ENCODE measurements around the gene PDE8B.
"Not testable (repeated sequence)": the region's sequence is repeated elsewhere in the genome, so short reads cannot be mapped to it uniquely, and the experiment has no call there.

The PDE8B gene

DNA sequence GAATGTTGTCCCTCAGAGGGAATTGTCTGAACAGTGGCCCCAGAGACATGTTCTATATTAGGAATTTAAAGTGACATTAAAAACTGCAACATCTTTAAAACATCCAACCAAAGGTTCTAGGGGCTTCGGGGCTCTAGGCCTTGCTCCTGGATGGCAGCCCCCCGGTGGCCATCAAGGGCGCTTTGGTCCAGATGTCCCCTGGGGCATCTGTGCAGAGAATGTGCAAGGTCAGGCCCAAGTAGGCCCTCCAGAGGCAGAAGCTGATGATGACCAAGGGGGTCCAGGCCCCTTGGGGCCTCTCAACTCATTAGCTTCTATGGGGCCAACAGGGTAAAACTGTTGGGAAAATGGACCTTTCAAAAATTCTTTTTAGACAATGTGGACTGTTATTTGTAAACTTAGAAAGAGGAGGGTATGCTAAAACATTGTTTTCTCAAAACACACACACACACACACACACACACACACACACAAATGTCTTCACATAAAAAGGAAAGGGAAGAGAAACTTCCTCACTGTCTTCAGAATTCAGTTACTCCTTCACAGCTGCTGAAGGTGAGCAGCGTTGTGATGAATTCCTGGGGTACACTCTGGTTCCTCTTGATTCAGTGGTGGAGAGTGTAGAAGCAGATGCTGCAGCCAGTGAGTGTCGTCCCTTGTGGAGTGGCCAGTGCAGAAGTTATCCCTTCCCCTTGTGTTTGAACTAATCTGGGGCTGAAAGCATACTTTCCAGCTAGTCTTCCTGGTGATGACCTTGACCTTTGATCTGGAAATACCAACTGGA is 156.4 kb downstream of the PDE8B start:
- no peak for DNase-seq

DNA sequence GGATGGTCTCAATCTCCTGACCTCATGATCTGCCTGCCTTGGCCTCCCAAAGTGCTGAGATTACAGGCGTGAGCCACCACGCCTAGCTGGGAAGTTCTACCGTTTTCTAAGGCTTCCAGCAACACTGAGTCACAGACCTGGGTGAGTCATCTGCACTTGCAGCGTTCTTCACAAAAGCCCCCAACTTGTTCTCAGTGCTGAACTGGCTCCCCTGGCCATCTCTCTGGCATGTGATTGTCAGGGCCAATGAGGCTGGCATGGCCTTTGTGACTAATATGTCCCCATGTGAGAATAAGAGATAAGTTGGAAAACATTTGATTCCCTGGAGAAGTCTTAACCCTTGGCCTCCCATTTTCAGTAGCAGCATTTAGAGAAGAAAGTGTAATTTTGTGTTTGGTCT is 157.3 kb downstream of the PDE8B start:
- no peak for DNase-seq

DNA sequence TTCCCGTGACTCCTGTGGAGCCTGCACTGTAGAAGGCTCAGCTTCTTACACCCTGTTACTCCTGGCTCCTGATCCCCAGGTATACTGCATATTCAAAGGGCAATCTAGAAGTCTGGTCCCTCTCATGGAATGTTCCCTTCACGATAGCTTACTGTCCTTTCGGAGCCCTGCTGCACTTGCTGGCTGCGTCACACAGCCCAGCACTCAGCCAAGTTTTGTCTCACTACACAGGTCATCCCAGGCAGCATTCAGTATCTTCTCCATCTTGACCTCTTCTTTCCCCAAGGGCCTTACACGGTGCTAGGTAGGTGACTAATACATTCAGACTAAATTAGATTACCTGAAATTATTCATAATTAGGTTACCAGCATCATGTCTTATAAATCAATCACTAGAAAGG is 157.9 kb downstream of the PDE8B start:
- no peak for DNase-seq

DNA sequence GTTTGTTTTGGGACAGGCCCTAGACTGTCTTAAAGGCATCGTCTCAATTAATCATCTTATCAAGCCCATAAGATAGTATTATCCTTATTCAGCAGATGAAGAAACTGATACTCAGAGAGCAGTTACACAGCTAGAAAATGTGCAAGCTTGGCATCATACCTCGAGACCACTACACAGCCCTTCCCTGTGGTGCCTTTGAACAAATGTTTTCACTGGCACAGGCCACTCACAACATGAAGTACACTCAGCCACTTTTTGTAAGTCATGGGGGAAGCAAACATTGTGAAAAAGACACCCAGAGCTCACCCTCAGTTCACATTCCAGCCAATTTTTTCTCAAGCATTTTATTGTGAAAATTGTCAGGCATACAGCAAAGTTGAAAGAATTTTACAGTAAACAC is 159.1 kb downstream of the PDE8B start:
- DNase-seq: no peak

DNA sequence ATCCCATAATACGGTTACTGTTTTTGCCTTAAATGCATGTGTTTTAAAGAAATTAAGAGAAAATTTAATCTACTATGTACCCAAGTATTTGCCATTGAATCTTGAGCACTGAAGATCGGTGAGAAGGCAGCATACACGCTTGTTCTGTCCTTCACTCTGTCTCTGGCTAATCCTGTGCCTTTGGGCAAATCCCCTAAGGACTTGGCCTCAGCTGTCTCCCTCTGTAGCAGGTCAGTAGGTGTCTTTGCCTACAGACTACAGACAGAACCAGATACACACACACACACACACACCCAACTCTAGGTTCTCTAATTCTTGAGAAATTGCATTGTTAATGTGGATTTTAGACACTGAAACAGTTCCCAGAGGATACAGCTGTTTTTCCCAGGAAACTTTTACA is 164.2 kb downstream of the PDE8B start:
- no peak for DNase-seq

DNA sequence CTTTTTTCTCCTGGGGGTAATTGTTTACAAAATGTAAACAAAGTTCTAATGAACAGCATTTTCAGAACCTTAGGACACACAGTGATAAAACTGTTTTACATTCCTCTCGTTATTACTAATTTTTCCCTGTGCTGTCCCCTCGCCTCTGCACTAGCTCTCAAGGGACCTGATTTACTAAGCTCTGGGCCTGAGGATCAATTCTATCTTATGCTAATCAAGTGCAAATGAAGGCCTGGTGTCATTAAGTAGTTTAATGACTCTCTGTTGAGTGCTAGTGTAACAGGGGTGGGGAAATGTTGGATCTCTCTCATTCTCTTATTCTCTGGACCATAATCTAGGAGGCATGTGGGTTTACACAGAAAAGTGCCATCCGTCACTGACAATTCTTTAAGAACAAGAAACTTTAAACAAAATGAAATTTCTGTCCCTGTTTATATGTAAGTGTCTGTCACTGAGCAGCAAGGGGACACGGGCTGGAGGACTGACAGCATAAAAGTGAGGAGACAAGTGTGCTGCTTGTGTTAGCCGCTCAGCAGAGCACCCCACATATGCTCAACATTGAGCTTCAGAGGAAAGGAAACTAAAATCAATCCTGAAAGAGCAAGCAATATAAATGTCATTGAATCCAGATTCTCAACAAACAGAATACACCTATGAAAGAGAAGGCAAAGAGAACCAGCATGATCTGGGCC is 166.3 kb downstream of the PDE8B start:
- no peak for DNase-seq

DNA sequence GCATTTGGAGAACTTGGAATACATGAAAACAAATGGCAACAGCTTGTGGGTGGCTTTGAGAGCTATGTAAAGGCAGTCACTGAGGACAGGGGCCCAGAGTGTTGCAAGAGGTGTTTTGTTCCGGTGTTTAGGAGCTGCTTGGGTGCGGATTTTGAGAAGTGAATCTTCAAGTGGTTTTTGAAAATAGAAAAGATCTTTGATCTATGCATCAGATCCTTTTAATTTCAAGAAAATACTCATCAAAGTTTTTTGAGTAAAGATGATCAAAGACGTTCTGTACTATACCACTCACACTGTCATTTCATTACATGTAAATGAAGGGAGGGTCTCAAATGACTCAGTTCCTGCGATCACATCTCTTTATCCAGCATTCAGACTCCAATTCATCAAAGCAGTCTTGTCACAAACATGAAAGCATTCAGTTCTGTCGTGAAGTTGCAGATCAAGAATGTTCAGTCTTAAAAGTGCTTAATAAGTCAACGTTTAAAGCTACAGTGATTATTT is 169.1 kb downstream of the PDE8B start:
- DNase-seq: no peak

DNA sequence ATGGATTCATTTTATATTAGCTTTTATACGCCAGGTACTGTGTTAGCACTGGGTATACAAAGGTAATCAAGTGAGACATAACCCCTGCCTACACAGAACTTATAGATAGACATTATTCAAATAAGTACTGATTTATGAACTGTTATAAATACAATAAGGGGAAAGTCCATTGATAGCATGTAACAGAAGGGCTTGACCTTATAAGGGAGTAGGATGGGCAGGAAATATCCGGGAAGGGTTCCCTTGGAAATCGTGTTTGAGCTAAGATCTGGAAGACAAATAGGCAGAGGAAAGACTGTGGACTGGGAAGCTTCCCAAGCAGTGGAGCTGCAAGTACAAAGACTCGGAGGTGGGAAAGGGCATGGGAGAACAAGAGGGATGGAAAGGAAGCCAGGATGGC is 170.2 kb downstream of the PDE8B start:
- no peak for DNase-seq

DNA sequence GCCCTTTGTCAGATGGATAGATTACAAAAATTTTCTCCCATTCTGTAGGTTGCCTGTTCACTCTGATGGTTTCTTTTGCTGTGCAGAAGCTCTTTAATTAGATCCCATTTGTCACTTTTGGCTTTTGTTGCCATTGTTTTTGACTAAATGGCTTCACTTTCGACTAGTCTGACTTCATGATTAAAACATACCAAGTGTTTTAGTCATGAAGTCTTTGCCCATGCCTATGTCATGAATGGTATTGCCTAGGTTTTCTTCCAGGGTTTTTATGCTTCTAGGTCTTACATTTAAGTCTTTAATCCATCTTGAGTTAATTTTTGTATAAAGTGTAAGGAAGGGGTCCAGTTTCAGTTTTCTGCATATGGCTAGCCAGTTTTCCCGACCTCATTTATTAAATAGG is 172.9 kb downstream of the PDE8B start:
- not testable (repeated sequence) for DNase-seq

DNA sequence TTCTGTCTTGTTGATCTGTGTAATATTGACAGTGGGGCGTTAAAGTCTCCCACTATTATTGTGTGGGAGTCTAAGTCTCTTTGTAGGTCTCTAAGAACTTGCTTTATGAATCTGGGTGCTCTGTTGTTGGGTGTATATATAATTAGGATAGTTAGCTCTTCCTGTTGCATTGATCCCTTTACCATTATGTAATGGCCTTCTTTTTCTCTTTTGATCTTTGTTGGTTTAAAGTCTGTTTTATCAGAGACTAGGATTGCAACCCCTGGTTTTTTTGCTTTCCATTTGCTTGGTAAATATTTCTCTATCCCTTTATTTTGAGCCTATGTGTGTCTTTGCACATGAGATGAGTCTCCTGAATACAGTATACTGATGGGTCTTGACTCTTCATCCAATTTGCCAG is 175.9 kb downstream of the PDE8B start:
- not testable (repeated sequence) for DNase-seq

DNA sequence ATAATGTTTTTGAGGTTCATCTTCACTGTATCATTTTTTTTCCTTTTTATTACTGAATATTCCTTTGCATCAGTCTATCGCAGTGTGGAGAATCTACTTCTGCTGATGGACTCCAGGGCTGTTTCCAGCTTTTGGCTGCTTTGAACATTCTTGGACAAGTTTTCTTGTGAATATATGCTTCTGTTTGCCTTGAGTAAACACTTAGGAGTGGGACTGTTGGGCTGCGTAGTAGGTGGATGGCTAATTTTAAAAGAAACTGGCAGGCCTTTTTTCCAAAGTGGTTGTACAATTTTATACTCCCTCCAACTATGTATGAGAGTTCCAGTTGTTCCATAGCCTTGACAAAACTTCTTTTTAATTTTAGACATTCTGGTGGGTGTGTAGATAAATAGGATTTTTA is 179.3 kb downstream of the PDE8B start:
- no peak for DNase-seq

DNA sequence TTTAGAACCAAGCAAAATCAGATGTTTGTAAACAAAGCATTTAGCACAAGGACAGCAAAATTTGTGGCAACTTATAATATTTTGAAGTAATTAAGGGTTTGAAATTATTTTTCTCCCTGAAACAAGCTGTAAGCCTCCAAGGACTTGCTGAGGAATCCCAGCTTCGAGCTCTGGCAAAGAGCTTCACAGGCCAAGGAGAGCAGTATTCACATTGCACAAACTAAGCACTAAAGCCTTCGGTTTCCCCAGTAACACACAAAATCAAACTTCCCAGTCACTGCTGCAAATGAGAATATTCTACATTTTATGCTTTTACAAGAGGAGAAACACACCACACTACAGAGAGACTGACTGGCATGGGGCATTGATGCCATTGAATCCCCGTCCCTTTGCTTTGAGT is 179.7 kb downstream of the PDE8B start:
- no peak for DNase-seq

DNA sequence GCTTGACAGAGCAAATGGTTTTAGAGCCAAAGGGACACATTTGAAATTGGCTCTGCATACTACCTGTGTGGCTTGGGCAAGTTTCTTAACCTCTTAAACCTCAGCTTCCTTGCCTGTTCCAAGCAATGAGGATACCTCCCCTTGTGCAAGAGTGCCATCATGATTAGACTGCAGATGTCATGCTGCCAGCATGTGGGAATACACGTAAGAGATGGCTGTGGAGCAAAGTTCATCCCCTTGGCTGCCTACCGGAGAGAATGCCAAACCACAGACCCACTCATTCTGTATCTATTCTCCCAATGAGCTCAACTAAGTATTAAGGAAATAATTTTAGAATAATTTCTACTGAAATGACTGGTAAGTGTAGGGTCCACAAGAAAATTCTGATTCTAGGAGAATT is 180.3 kb downstream of the PDE8B start:
- no peak for DNase-seq

DNA sequence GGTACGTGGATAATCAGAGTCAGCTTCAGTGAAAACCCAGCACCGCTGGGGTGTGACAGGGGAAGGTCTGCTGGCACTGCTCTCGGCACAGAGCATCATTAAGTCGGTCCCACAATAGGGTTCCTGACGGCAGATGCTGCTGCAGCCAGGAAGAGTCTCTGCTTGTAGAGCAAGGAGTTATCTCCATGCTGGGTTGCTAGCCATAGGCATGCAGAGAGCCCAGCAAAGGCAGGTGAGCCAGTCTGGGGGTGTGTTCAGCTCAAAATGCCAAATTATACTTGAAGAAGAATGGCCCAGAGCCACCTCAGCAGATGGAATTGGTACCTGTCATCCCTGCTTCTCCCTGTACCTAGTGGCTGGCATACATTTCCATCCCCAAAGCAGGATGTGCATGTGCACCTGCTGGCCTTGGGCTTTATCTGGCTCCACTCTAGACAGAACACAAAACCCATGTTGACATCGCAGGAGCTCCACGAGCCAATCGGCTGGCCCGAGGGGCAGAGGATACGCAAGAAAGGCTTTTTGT is 180.8 kb downstream of the PDE8B start:
- no peak for DNase-seq

DNA sequence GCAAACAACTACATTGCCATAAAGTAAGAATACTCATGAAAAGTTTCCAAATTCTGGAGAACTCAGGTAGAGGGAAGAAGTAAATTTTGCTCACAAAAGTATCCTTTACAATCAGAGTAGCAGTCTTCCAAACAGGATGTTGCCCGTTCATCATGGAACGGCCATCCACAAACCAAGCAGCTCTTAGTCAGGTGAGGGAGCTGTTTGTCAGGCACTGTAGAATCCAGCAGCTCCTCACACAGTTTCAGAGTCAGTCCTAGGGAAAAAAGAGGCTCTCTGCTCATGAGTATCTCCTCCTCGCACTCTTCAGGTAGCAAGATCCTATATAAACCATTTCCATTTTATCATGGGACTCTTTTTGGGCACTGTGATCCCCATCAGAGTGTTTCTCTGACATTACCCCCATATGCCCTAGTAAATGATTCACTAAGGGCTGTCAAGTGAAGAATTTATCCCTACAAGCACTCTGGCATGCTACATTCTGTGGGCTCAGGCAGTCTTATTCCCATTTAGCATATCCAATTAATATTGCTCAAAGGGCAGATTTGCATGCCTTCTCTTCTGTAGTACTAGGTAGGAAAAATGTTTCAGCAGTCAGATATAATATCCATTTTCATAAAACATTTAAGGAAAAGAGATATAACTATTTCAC is 183.7 kb downstream of the PDE8B start:
- DNase-seq: no peak

DNA sequence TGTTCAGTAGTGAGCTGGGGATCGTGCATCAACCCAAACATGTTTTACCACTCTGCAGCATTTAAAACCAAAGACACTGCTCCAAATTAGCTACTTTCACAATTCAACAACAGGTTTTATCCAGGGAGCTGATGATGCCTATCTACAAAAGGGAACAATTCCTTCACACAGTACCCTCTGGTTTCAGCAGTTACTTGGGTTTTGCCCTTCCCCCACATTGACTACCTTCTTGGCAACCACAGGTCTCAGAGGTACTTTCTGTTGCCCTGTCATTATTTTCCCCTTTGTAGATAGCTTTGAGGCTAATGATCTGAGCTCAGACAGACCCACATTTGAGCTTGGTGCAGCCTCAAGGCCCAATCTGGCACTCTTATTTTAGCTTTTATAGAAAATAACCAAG is 185.5 kb downstream of the PDE8B start:
- DNase-seq: no peak

DNA sequence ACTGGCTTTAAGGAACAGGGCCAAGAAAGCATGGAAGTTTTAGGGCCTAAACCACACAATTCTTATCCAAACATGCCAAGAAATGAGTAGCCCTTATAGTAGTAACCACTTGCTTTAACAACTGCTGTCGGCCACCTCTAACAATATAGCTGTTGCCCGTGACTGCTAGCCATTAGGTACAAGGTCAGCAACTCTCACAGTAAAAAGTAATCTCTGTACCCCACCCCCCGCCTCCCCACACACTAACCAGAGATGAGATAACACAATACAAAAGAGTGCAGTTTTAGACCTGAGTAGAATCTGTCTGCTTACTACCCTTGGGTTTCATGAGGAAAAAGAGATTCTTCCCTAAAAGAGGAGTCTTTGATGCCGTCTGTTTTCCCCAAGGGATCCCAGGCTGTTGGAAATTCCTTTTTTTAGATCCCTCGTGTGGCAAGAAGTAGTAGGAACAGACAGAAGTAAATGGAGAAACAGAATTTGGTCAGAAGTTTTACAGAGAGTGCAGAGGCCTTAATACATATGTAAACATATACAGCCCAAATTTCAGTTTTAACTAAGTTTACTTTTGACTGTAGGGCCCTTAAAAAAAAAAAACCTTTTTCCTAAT is 187.3 kb downstream of the PDE8B start:
- DNase-seq: no peak

DNA sequence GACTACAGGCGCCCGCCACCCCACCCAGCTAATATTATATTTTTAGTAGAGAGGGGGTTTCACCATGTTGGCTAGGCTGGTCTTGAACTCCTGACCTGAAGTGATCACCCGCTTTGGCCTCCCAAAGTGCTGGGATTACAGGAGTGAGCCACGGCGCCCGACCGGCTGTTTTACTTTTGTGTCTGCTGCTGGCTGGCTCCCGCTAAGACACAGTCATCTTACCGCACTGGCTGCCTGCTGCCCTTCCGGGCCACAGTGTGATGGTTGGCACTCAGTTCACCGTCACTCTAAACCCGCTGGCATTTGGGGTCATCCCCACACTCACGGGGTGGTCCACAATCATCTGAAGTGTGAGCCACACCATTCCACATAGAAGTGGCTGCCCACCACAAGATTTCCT is 188.0 kb downstream of the PDE8B start:
- no peak for DNase-seq

DNA sequence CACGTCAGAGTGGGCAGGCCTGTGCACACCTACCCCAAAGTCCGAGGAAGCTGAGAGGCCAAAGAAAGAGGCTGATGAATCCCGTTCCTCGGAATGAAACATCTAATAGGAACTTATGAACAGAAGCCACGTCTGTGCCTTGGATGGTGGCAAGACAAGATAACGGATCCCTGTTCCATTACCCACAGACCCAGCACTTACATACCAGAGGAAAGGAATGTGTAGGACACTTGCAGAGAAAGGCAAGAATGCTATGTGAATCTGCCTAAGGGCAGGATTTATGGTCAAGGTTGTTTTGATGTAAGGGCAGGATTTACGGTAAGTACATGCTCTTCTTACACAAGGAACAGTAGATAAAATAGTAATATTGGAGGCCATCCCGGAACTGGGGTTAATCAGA is 188.4 kb downstream of the PDE8B start:
- no peak for DNase-seq

DNA sequence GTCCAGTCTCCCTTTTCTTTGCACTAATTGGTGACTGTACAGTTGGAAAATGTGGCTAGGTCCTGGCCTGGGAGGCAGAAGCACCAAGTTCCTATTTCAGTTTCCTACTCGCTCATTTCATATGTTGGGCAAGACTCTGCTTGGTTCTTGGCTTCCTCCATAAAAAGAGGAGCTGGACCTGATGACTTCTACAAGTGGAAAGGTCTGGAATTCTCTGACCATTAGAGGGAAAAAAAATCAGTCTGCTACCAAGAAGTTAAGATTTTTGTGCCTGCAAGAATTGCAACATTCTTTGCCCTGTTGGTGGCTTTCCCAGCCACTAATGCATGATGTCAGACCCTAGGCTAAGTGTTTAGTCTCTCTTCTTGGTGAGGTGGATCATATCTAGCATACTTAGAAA is 190.2 kb downstream of the PDE8B start:
- no peak for DNase-seq

DNA sequence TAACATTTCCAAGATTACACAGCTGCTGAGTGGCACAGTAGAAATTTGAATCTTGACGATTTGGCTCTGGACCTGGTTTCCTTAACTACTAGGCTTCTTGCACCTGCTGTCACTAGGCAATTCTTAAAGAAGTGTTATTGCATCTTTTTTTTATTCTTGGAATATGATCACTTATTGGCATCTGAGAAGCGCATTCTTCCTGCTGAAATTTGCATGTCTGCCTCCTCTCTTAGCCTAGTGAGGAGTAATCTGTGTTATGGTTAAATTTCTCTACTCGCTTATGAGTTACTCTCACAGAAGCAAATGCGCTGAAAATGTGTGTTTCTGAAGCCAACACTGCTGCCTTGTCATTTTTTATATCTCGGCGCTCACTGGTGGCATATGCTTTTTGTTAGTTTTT is 192.3 kb downstream of the PDE8B start:
- DNase-seq: no peak

DNA sequence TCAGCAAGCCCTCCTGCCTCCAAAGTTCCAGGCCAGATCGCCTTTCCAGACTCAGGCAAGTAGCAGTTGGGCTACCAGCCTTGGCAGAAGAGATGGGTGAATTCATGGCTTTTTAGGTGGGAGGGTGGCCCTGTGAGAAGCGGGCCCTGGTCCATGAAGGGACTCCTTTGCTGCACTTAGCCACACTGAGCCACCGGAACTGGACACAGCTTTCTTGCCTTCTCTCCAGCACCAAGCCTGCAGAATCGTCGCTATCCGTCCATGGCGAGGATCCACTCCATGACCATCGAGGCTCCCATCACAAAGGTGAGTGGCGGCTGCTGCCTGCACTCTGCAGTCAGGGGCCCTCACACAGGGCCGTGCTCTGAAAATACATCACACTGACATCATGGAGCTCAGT is 196.7 kb downstream of the PDE8B start:
- no peak for DNase-seq

Measured in effector CD8-positive, alpha-beta T cell (primary cell).